GM23338 (cell line): ENCODE measurements around the gene LMO2.

Experiments
- CREB1 ChIP-seq: fragments of 250-450 bp; sonication (Bioruptor Pico); IDR thresholded peaks from 2 replicates; pipeline ENCODE4 v1.5.0; 2020; ENCODE audit warnings: low read depth, mild to moderate bottlenecking, moderate library complexity
- EZH2 ChIP-seq: fragments of 200-600 bp; sonication (generic); IDR thresholded peaks from one replicate; pipeline ENCODE4 v1.8.0; 2017; ENCODE audit warnings: antibody characterized with exemption, mild to moderate bottlenecking, low read depth; ENCODE audit not compliant: unreplicated experiment
- EZH2phosphoT487 ChIP-seq: fragments of 200-600 bp; sonication (generic); IDR thresholded peaks from one replicate; pipeline ENCODE4 v1.8.1; 2018; ENCODE audit warnings: antibody characterized with exemption; ENCODE audit not compliant: unreplicated experiment
- JUNB ChIP-seq: IDR thresholded peaks from one replicate; pipeline ENCODE4 v1.6.1; 2016; ENCODE audit warnings: antibody characterized with exemption; ENCODE audit not compliant: unreplicated experiment
- POLR2AphosphoS5 ChIP-seq: IDR thresholded peaks from 2 replicates; pipeline ENCODE4 v1.6.1; 2016; ENCODE audit warnings: antibody characterized with exemption, low read depth
- REST ChIP-seq: IDR thresholded peaks from one replicate; pipeline ENCODE4 v1.6.1; 2018; ENCODE audit warnings: antibody characterized with exemption; ENCODE audit not compliant: unreplicated experiment
- STAT1 ChIP-seq: IDR thresholded peaks from one replicate; pipeline ENCODE4 v1.6.1; 2016; ENCODE audit warnings: antibody characterized with exemption; ENCODE audit not compliant: unreplicated experiment
- ZNF114 ChIP-seq: fragments of 250-450 bp; sonication (Bioruptor Pico); IDR thresholded peaks from 2 replicates; pipeline ENCODE4 v1.5.0; 2020; ENCODE audit warnings: mild to moderate bottlenecking, moderate library complexity
- TF ChIP-seq, protein P1 (sequence below), 2 experiments: fragments of 200-600 bp in 1 of 2; sonication (generic) in 1 of 2; conservative IDR thresholded peaks; 2 replicates each; pipeline versions ENCODE4 v1.5.1 to v1.6.1; 2016 to 2017; ENCODE audit warnings: antibody characterized with exemption in 2 of 2, low read depth in 2 of 2, mild to moderate bottlenecking in 2 of 2, moderate library complexity in 1 of 2
- TF ChIP-seq, protein P2 (sequence below): IDR thresholded peaks from 2 replicates; pipeline ENCODE4 v1.6.1; 2016; ENCODE audit warnings: antibody characterized with exemption

DNA sequence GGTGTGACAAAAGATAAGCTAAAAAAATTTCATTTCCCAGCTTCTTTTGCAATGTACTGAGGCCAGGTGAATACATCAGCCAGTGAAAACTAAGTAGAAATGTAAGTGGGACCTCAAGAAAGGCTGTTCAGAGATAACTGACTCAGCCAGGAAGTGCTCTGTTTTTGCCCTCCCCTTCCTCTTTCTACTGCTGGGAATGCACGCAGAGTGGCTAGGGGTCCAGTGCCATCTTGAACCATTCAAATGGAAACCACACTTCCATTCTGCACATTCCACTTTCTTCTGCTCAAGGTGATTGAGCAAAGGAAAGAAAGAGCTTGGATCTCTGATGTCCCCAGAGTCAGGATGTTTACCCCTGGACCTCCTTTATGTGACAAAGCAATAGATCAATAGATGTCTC lies 27.8 kb upstream of the LMO2 start:
- TF ChIP-seq POLR2AphosphoS5: no peak
- TF ChIP-seq, protein P1, sequence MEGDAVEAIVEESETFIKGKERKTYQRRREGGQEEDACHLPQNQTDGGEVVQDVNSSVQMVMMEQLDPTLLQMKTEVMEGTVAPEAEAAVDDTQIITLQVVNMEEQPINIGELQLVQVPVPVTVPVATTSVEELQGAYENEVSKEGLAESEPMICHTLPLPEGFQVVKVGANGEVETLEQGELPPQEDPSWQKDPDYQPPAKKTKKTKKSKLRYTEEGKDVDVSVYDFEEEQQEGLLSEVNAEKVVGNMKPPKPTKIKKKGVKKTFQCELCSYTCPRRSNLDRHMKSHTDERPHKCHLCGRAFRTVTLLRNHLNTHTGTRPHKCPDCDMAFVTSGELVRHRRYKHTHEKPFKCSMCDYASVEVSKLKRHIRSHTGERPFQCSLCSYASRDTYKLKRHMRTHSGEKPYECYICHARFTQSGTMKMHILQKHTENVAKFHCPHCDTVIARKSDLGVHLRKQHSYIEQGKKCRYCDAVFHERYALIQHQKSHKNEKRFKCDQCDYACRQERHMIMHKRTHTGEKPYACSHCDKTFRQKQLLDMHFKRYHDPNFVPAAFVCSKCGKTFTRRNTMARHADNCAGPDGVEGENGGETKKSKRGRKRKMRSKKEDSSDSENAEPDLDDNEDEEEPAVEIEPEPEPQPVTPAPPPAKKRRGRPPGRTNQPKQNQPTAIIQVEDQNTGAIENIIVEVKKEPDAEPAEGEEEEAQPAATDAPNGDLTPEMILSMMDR (conservative IDR thresholded peaks at IDR 0.05; ENCODE audit: low read depth in 2 of 2): no peak
- TF ChIP-seq REST: no peak
- no peak for TF ChIP-seq EZH2
- TF ChIP-seq EZH2phosphoT487: no peak
- TF ChIP-seq CREB1 (CRISPR knock-in tag): no peak
- TF ChIP-seq JUNB: no peak
- no peak for TF ChIP-seq STAT1
- TF ChIP-seq, protein P2, sequence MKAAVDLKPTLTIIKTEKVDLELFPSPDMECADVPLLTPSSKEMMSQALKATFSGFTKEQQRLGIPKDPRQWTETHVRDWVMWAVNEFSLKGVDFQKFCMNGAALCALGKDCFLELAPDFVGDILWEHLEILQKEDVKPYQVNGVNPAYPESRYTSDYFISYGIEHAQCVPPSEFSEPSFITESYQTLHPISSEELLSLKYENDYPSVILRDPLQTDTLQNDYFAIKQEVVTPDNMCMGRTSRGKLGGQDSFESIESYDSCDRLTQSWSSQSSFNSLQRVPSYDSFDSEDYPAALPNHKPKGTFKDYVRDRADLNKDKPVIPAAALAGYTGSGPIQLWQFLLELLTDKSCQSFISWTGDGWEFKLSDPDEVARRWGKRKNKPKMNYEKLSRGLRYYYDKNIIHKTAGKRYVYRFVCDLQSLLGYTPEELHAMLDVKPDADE: no peak
- TF ChIP-seq ZNF114 (CRISPR knock-in tag): no peak
